C4-2B (cell line): ENCODE data around the gene NRXN3.

Source experiments
- CTCF ChIP-seq: fragments of 450-650 bp; conservative IDR thresholded peaks from 2 replicates; pipeline ENCODE4 v1.5.1; 2017; ENCODE audit warnings: mild to moderate bottlenecking
- ZFX ChIP-seq: fragments of 450-650 bp; IDR thresholded peaks from 2 replicates; pipeline ENCODE4 v1.6.1; 2017

GRCh38 chr14:78123650-78124253, 46.4 kb upstream of the NRXN3 start:
- TF ChIP-seq CTCF (no peak), ZFX (no peak)
